Left renal pelvis (tissue), 4 donors: ENCODE results near the gene PRRC2A. TPM values are rescaled to one million over a fixed set of nuclear protein-coding genes. Genes with fewer than 3 reads are reported as not detected.

Experiments used
- DNase-seq, 4 donors: peaks; one replicate each; pipeline ENCODE4 v3.0.0-alpha.2; 2013; ENCODE audit warnings: low read depth in 4 of 4, low spot score in 3 of 4
- polyA plus RNA-seq, 4 donors: library from polyadenylated mRNA; unstranded; fragments of 120-200 nt; gene quantifications; one replicate each; pipeline ENCODE4 v1.2.1, GENCODE V29; 2013; ENCODE audit not compliant: insufficient read length in 4 of 4

Gene PRRC2A
- polyA plus RNA-seq: 100 to 1,000 TPM; 143 to 224 (median 174) TPM

- peak in 2 of 4 donors; percentile 53 to 61 for DNase-seq
These were observed at the start of gene PRRC2A for GRCh38 chr6:31620586-31621319. Gene PRRC2A (plus strand): TSS chr6:31620715. CDS start chr6:31622790, 2,075 bp downstream.

DNA sequence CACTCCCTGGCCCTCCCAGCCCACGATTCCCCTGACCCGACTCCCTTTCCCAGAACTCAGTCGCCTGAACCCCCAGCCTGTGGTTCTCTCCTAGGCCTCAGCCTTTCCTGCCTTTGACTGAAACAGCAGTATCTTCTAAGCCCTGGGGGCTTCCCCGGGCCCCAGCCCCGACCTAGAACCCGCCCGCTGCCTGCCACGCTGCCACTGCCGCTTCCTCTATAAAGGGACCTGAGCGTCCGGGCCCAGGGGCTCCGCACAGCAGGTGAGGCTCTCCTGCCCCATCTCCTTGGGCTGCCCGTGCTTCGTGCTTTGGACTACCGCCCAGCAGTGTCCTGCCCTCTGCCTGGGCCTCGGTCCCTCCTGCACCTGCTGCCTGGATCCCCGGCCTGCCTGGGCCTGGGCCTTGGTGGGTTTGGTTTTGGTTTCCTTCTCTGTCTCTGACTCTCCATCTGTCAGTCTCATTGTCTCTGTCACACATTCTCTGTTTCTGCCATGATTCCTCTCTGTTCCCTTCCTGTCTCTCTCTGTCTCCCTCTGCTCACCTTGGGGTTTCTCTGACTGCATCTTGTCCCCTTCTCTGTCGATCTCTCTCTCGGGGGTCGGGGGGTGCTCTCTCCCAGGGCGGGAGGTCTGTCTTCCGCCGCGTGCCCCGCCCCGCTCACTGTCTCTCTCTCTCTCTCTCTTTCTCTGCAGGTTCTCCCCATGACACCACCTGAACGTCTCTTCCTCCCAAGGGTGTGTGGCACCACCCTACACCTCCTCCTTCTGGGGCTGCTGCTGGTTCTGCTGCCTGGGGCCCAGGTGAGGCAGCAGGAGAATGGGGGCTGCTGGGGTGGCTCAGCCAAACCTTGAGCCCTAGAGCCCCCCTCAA is 48.2 kb upstream of the PRRC2A start, which contains the start of gene LTA:
LTA (plus strand) TSS at position 249 of the 871 bp plus-strand sequence; CDS start at position 703, 454 bp downstream.
- no peak for DNase-seq

DNA sequence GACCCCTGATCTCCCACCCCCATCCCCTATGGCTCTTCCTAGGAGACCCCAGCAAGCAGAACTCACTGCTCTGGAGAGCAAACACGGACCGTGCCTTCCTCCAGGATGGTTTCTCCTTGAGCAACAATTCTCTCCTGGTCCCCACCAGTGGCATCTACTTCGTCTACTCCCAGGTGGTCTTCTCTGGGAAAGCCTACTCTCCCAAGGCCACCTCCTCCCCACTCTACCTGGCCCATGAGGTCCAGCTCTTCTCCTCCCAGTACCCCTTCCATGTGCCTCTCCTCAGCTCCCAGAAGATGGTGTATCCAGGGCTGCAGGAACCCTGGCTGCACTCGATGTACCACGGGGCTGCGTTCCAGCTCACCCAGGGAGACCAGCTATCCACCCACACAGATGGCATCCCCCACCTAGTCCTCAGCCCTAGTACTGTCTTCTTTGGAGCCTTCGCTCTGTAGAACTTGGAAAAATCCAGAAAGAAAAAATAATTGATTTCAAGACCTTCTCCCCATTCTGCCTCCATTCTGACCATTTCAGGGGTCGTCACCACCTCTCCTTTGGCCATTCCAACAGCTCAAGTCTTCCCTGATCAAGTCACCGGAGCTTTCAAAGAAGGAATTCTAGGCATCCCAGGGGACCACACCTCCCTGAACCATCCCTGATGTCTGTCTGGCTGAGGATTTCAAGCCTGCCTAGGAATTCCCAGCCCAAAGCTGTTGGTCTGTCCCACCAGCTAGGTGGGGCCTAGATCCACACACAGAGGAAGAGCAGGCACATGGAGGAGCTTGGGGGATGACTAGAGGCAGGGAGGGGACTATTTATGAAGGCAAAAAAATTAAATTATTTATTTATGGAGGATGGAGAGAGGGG is 47.0 kb upstream of the PRRC2A start:
- no peak for DNase-seq

DNA sequence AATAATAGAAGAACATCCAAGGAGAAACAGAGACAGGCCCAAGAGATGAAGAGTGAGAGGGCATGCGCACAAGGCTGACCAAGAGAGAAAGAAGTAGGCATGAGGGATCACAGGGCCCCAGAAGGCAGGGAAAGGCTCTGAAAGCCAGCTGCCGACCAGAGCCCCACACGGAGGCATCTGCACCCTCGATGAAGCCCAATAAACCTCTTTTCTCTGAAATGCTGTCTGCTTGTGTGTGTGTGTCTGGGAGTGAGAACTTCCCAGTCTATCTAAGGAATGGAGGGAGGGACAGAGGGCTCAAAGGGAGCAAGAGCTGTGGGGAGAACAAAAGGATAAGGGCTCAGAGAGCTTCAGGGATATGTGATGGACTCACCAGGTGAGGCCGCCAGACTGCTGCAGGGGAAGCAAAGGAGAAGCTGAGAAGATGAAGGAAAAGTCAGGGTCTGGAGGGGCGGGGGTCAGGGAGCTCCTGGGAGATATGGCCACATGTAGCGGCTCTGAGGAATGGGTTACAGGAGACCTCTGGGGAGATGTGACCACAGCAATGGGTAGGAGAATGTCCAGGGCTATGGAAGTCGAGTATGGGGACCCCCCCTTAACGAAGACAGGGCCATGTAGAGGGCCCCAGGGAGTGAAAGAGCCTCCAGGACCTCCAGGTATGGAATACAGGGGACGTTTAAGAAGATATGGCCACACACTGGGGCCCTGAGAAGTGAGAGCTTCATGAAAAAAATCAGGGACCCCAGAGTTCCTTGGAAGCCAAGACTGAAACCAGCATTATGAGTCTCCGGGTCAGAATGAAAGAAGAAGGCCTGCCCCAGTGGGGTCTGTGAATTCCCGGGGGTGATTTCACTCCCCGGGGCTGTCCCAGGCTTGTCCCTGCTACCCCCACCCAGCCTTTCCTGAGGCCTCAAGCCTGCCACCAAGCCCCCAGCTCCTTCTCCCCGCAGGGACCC is 46.1 kb upstream of the PRRC2A start:
- DNase-seq: no peak

DNA sequence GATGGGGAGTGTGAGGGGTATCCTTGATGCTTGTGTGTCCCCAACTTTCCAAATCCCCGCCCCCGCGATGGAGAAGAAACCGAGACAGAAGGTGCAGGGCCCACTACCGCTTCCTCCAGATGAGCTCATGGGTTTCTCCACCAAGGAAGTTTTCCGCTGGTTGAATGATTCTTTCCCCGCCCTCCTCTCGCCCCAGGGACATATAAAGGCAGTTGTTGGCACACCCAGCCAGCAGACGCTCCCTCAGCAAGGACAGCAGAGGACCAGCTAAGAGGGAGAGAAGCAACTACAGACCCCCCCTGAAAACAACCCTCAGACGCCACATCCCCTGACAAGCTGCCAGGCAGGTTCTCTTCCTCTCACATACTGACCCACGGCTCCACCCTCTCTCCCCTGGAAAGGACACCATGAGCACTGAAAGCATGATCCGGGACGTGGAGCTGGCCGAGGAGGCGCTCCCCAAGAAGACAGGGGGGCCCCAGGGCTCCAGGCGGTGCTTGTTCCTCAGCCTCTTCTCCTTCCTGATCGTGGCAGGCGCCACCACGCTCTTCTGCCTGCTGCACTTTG is 45.1 kb upstream of the PRRC2A start, which contains the start of gene TNF:
TNF (plus strand) TSS at position 231 of the 567 bp plus-strand sequence; CDS start at position 408, 177 bp downstream.
- DNase-seq: no peak

DNA sequence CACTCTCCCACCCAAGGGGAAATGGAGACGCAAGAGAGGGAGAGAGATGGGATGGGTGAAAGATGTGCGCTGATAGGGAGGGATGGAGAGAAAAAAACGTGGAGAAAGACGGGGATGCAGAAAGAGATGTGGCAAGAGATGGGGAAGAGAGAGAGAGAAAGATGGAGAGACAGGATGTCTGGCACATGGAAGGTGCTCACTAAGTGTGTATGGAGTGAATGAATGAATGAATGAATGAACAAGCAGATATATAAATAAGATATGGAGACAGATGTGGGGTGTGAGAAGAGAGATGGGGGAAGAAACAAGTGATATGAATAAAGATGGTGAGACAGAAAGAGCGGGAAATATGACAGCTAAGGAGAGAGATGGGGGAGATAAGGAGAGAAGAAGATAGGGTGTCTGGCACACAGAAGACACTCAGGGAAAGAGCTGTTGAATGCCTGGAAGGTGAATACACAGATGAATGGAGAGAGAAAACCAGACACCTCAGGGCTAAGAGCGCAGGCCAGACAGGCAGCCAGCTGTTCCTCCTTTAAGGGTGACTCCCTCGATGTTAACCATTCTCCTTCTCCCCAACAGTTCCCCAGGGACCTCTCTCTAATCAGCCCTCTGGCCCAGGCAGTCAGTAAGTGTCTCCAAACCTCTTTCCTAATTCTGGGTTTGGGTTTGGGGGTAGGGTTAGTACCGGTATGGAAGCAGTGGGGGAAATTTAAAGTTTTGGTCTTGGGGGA is 44.4 kb upstream of the PRRC2A start:
- no peak for DNase-seq

DNA sequence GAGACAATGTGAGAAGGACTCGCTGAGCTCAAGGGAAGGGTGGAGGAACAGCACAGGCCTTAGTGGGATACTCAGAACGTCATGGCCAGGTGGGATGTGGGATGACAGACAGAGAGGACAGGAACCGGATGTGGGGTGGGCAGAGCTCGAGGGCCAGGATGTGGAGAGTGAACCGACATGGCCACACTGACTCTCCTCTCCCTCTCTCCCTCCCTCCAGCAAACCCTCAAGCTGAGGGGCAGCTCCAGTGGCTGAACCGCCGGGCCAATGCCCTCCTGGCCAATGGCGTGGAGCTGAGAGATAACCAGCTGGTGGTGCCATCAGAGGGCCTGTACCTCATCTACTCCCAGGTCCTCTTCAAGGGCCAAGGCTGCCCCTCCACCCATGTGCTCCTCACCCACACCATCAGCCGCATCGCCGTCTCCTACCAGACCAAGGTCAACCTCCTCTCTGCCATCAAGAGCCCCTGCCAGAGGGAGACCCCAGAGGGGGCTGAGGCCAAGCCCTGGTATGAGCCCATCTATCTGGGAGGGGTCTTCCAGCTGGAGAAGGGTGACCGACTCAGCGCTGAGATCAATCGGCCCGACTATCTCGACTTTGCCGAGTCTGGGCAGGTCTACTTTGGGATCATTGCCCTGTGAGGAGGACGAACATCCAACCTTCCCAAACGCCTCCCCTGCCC is 43.5 kb upstream of the PRRC2A start:
- DNase-seq: no peak

DNA sequence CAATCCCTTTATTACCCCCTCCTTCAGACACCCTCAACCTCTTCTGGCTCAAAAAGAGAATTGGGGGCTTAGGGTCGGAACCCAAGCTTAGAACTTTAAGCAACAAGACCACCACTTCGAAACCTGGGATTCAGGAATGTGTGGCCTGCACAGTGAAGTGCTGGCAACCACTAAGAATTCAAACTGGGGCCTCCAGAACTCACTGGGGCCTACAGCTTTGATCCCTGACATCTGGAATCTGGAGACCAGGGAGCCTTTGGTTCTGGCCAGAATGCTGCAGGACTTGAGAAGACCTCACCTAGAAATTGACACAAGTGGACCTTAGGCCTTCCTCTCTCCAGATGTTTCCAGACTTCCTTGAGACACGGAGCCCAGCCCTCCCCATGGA is 42.9 kb upstream of the PRRC2A start:
- no peak for DNase-seq

DNA sequence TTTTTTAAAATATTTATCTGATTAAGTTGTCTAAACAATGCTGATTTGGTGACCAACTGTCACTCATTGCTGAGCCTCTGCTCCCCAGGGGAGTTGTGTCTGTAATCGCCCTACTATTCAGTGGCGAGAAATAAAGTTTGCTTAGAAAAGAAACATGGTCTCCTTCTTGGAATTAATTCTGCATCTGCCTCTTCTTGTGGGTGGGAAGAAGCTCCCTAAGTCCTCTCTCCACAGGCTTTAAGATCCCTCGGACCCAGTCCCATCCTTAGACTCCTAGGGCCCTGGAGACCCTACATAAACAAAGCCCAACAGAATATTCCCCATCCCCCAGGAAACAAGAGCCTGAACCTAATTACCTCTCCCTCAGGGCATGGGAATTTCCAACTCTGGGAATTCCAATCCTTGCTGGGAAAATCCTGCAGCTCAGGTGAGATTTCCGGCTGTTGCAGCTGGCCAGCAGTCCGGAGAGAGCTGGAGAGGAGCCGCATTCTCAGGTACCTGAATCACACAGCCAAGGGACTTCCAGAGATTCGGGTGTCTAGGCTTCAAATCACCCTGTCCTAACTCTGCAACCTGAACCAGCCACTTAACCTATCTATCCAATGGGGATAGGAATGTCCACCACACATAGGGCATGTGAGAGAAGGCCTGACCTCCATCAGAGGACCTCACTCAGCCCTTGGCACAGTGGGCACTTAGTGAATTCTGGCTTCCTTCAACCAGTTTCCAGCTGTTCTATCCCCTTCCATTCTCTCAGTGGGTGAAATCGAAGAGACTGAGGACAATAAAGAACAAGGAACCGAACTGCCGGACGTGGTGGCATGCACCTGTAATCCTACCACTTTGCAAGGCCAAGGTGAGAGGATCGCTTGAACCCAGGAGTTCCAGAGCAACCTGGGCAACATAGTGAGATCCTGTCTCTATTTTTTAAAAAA is 42.1 kb upstream of the PRRC2A start:
- no peak for DNase-seq

GRCh38 chr6:31579119-31579505 is 41.4 kb upstream of the PRRC2A start:
- DNase-seq: no peak

DNA sequence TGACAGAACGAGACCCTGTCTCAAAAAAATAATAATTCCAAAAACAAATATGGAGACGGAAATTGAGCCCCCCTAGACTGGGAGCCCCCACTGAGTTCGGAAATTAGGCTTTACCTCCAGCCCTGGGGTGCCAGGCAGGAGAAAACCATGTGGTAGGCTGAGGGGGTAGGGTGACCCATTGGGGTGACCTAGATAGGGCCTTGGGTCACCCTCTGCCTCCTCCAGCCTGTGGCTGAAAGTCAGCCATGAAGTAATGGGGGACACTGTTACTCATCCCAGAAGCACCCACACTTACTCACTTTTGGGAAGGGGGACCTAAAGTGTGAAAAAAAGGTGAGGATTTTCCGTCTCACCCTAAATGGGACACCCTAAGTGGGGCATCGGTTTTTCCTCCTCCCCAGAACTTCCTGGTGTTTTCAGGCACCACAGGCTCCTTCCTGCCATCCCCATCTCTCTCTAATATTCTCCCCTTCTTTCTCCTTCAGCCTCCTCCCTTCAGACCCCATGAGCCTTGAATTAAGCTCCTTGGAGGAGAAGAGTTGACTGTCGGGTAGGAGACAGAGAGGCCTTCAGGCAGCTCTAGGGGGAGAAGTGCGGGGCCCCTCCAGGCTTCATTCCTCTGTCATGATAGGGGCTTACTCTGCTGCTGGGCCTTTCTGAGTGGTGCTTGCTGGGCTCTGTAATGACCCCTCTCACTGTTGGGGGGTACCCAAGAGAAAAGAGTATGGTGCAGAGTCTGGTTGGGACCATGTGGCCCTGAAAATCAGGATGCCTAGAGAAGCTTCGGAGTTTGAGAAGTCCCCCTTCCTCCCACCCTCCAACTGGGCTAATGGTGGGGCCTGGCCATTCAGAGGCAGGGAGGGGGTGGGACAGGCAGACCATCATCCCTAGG is 40.7 kb upstream of the PRRC2A start:
- no peak for DNase-seq

DNA sequence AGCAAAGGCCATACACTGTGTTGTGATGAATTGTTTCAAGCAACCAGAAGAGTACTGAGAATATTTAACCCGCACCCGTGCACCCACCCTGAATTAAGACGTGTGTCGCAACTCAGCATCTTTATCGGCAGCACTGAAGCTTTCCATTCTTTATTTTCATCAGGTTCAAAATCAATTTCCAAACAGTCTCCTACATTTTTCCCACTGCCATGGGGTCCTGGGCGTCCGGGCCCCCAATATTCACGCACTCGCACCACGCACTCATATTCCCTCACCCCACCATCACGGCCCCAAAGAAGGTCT is 40.1 kb upstream of the PRRC2A start:
- DNase-seq: no peak

DNA sequence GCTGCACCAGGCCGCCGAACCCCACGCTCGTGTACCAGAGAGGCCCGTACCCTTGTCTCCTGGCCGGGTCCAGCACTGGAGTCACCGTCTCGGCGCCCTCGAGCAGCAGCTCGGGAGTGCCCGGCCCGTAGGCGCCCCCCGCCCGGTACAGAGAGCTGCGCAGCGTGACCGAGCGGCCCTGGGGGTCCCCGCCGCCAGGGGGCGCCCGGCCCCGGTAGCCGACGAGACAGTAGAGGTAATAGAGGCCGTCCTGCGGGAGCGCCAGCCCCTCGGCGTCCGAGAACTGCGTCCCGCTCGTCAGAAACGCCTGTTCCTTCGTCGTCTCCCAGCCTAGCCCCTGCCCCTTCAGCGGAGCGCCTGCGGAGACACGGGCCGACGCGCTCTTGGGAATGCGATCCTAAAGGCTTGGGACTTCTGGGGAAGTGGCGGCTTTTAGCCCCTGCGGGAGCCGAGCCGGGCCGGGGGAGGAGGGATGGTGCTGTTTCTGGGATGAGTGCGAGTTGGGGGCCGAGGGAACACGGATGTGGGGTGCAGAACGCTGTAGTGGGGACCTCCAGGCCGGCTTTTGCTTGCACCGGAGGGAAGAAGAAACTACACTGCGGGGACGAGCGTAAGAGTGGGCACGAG is 39.6 kb upstream of the PRRC2A start:
- DNase-seq: peak; percentile 53 to 72 (median 69)

- no peak for DNase-seq
These were observed 38.9 kb upstream of the PRRC2A start for GRCh38 chr6:31581434-31582229.

DNA sequence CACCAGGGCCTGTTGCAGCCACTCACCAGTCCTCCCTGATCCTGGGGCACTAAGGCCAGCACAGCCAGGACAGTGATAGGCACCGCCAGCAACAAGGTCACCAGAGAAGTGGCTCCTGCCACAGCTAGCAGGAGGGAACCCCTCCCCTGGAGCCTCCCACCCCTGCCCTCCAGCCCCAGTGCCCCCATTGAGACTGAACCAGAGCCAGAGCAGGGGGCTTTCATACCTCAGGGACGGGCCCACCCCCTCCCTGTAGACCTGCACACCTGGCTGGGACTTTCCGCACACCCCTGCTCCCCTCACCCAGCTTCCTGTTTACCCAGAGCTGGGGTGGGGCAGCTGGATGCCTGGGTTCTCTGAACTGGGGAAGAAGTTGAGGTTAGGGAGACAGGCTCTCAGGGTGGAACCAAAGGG is 38.3 kb upstream of the PRRC2A start, which contains the start of gene LTB:
LTB (minus strand) TSS at position 195 of the 414 bp plus-strand sequence; CDS start at position 188, 7 bp downstream.
- DNase-seq: no peak
